ENCODE measurements around the gene PXDC1. TPM values are rescaled to one million over a fixed set of nuclear protein-coding genes. Genes with fewer than 3 reads are reported as not detected.

The PXDC1 gene
- total and polyA plus RNA-seq, 2 experiments from 2014 or later: 1.2 to 1.8 TPM

GRCh38 chr6:3712827-3713665, 38.5 kb downstream of the PXDC1 start:
- no peak for ATAC-seq
- Mint-ChIP-seq H3K4me1 (peaks cover 7% of the 10 kb centered on the region; the same call in 1 of the 3 replicates), H3K9me3 (no peaks in the 10 kb centered on the region), H3K27ac (no peak overlapping the region; the same call in 1 of the 2 replicates), H3K4me3 (no peak overlapping the region), H3K36me3 (ENCODE audit: low read depth) (peaks cover 3% of the 10 kb centered on the region; the same call in 2 of the 3 replicates), H3K27me3 (ENCODE audit: insufficient read depth, low read depth, poor library complexity) (peaks cover 11% of the 10 kb centered on the region)
- DNase-seq (ENCODE audit: low spot score): no peak
- H3K4me2 ChIP-seq: no peak overlapping the region
- H3F3A ChIP-seq (replicated peaks; ENCODE audit: low read depth): no peaks in the 10 kb centered on the region
- no peak overlapping the region for H2AFZ ChIP-seq
- no peaks in the 10 kb centered on the region; the same call in 1 of the 2 replicates for H3K36me3 ChIP-seq (ENCODE audit: insufficient read depth)
- H3K79me2 ChIP-seq (replicated peaks; ENCODE audit: insufficient read depth): no peaks in the 10 kb centered on the region
- H3K4me1 ChIP-seq (ENCODE audit: insufficient read depth): no peaks in the 10 kb centered on the region
- no peaks in the 10 kb centered on the region; the same call in 1 of the 2 replicates for H3K9me2 ChIP-seq (ENCODE audit: insufficient read depth)
- TF ChIP-seq JUNB (IDR thresholded peaks at IDR 0.05; ENCODE audit: unreplicated experiment) (no peak), ZNF114 (CRISPR knock-in tag; IDR thresholded peaks at IDR 0.05) (no peak), POLR2AphosphoS5 (IDR thresholded peaks at IDR 0.05; ENCODE audit: low read depth) (no peak), EZH2 (IDR thresholded peaks at IDR 0.05; ENCODE audit: low read depth, unreplicated experiment) (no peak), STAT1 (IDR thresholded peaks at IDR 0.05; ENCODE audit: unreplicated experiment) (no peak), REST (IDR thresholded peaks at IDR 0.05; ENCODE audit: unreplicated experiment) (no peak), CREB1 (CRISPR knock-in tag; IDR thresholded peaks at IDR 0.05; ENCODE audit: low read depth) (no peak), NANOG (IDR thresholded peaks at IDR 0.05; ENCODE audit: borderline replicate concordance) (no peak), ZNF331 (CRISPR knock-in tag; IDR thresholded peaks at IDR 0.05; ENCODE audit: low read depth) (no peak), EZH2phosphoT487 (IDR thresholded peaks at IDR 0.05; ENCODE audit: unreplicated experiment) (no peak), ZNF462 (CRISPR knock-in tag; IDR thresholded peaks at IDR 0.05) (no peak)
- TF ChIP-seq, protein P1, sequence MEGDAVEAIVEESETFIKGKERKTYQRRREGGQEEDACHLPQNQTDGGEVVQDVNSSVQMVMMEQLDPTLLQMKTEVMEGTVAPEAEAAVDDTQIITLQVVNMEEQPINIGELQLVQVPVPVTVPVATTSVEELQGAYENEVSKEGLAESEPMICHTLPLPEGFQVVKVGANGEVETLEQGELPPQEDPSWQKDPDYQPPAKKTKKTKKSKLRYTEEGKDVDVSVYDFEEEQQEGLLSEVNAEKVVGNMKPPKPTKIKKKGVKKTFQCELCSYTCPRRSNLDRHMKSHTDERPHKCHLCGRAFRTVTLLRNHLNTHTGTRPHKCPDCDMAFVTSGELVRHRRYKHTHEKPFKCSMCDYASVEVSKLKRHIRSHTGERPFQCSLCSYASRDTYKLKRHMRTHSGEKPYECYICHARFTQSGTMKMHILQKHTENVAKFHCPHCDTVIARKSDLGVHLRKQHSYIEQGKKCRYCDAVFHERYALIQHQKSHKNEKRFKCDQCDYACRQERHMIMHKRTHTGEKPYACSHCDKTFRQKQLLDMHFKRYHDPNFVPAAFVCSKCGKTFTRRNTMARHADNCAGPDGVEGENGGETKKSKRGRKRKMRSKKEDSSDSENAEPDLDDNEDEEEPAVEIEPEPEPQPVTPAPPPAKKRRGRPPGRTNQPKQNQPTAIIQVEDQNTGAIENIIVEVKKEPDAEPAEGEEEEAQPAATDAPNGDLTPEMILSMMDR (conservative IDR thresholded peaks at IDR 0.05; ENCODE audit: low read depth in 2 of 2): no peak
- TF ChIP-seq, protein P2, sequence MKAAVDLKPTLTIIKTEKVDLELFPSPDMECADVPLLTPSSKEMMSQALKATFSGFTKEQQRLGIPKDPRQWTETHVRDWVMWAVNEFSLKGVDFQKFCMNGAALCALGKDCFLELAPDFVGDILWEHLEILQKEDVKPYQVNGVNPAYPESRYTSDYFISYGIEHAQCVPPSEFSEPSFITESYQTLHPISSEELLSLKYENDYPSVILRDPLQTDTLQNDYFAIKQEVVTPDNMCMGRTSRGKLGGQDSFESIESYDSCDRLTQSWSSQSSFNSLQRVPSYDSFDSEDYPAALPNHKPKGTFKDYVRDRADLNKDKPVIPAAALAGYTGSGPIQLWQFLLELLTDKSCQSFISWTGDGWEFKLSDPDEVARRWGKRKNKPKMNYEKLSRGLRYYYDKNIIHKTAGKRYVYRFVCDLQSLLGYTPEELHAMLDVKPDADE (IDR thresholded peaks at IDR 0.05): no peak
- H3K27me3 ChIP-seq (ENCODE audit: insufficient read depth): no peaks in the 10 kb centered on the region
- no peaks in the 10 kb centered on the region for H4K20me1 ChIP-seq (replicated peaks; ENCODE audit: insufficient read depth)
- H3K4me3 ChIP-seq: no peak overlapping the region
- no peak overlapping the region for H3K27ac ChIP-seq (ENCODE audit: low read depth)
